Liver (tissue), 9 donors: Measurements from ENCODE around the gene IL18RAP. TPM values are rescaled to one million over a fixed set of nuclear protein-coding genes. Genes with fewer than 3 reads are reported as not detected.

Experiments
- DNase-seq: peaks from one replicate; pipeline ENCODE4 v3.0.0-alpha.2; 2017; ENCODE audit warnings: low spot score
- H3K27ac ChIP-seq, 2 donors: one replicate each; pipeline ENCODE4 v1.7.0; 2013; ENCODE audit warnings: inconsistent platforms in 2 of 2, low read length in 2 of 2, control low read depth in 1 of 2, low read depth in 1 of 2, mild to moderate bottlenecking in 1 of 2
- H3K27me3 ChIP-seq, 4 donors: one replicate each; pipeline versions ENCODE4 v1.6.1 to v1.7.0; 2013; ENCODE audit warnings: low read length in 3 of 4, inconsistent platforms in 1 of 4, mild to moderate bottlenecking in 1 of 4, moderate library complexity in 1 of 4; ENCODE audit not compliant: control insufficient read depth in 4 of 4, insufficient read depth in 4 of 4
- H3K36me3 ChIP-seq, 4 donors: one replicate each; pipeline versions ENCODE4 v1.6.1 to v1.7.0; 2013; ENCODE audit warnings: low read length in 3 of 4, mild to moderate bottlenecking in 3 of 4, low read depth in 1 of 4, moderate library complexity in 1 of 4; ENCODE audit not compliant: control insufficient read depth in 4 of 4, insufficient read depth in 3 of 4
- H3K4me1 ChIP-seq, 4 donors: one replicate each; pipeline versions ENCODE4 v1.6.1 to v1.7.0; 2013; ENCODE audit warnings: low read length in 3 of 4, mild to moderate bottlenecking in 3 of 4, moderate library complexity in 1 of 4; ENCODE audit not compliant: control insufficient read depth in 4 of 4, insufficient read depth in 4 of 4
- H3K4me3 ChIP-seq, 3 donors: one replicate each; pipeline versions ENCODE4 v1.6.1 to v1.7.0; 2013; ENCODE audit warnings: low read length in 3 of 3, control low read depth in 1 of 3, low read depth in 1 of 3, mild to moderate bottlenecking in 1 of 3
- H3K9ac ChIP-seq, 2 donors: one replicate each; pipeline ENCODE4 v1.7.0; 2013; ENCODE audit warnings: low read length in 2 of 2, mild to moderate bottlenecking in 2 of 2, moderate library complexity in 2 of 2, control low read depth in 1 of 2, low read depth in 1 of 2
- H3K9me3 ChIP-seq, 4 donors: one replicate each; pipeline versions ENCODE4 v1.6.1 to v1.7.0; 2013; ENCODE audit warnings: low read length in 3 of 4; ENCODE audit not compliant: control insufficient read depth in 4 of 4
- CTCF ChIP-seq: fragments of 150-350 bp; IDR thresholded peaks from 2 replicates; pipeline ENCODE4 v1.5.1; 2017; ENCODE audit warnings: improper control_type of control experiment, low read depth, low read length; ENCODE audit not compliant: missing input control
- EGR1 ChIP-seq, 2 donors: IDR thresholded peaks; 2 replicates each; pipeline ENCODE4 v1.6.1; 2016 to 2018; ENCODE audit warnings: antibody characterized with exemption in 2 of 2, low read depth in 2 of 2
- FOXA1 ChIP-seq: IDR thresholded peaks from 2 replicates; pipeline ENCODE4 v1.6.1; 2016; ENCODE audit warnings: antibody characterized with exemption
- FOXA2 ChIP-seq: IDR thresholded peaks from 2 replicates; pipeline ENCODE4 v1.6.1; 2016; ENCODE audit warnings: antibody characterized with exemption
- GABPA ChIP-seq, 2 donors: IDR thresholded peaks in 1 of 2; conservative IDR thresholded peaks in 1 of 2; 2 replicates each; pipeline ENCODE4 v1.6.1; 2016; ENCODE audit warnings: antibody characterized with exemption in 2 of 2, mild to moderate bottlenecking in 1 of 2, moderate library complexity in 1 of 2
- HNF4A ChIP-seq, 2 donors: conservative IDR thresholded peaks; 2 replicates each; pipeline ENCODE4 v1.6.1; 2016; ENCODE audit warnings: antibody characterized with exemption in 2 of 2, mild to moderate bottlenecking in 2 of 2
- JUND ChIP-seq, 2 donors: IDR thresholded peaks; 2 replicates each; pipeline ENCODE4 v1.6.1; 2016; ENCODE audit warnings: antibody characterized with exemption in 2 of 2
- RAD21 ChIP-seq, 2 donors: IDR thresholded peaks; 2 replicates each; pipeline ENCODE4 v1.6.1; 2016; ENCODE audit warnings: antibody characterized with exemption in 2 of 2, mild to moderate bottlenecking in 2 of 2
- RXRA ChIP-seq, 2 donors: IDR thresholded peaks; 2 replicates each; pipeline ENCODE4 v1.6.1; 2017 to 2018; ENCODE audit warnings: antibody characterized with exemption in 2 of 2, mild to moderate bottlenecking in 1 of 2
- SP1 ChIP-seq: IDR thresholded peaks from 2 replicates; pipeline ENCODE4 v1.6.1; 2018; ENCODE audit warnings: antibody characterized with exemption, mild to moderate bottlenecking
- TAF1 ChIP-seq: conservative IDR thresholded peaks from 2 replicates; pipeline ENCODE4 v1.6.1; 2016; ENCODE audit warnings: antibody characterized with exemption, mild to moderate bottlenecking
- WGBS: extraction: QIAGEN DNeasy Blood & Tissue Kit; methylation state at CpG from one replicate; pipeline ENCODE4 v1.1.7; 2013; 5-methylcytosine and 5-hydroxymethylcytosine counted together
- polyA plus RNA-seq, 2 donors: library from polyadenylated mRNA; stranded (reverse) in 1 of 2; unstranded in 1 of 2; fragments of 200-250 nt in 1 of 2; fragments of >200 nt in 1 of 2; fragmentation: Nextera tagmentation in 1 of 2; extraction: Ambion mirVana in 1 of 2; gene quantifications; one replicate each; pipeline versions ENCODE4 v1.2.1 to v1.2.3, GENCODE V29; 2013 to 2015
- total RNA-seq, 2 donors: library from RNA; depleted of rRNA; stranded (reverse); fragments of >200 nt; gene quantifications; one replicate each; pipeline ENCODE4 v1.2.3, GENCODE V29; 2014
- TF ChIP-seq, protein P1 (sequence below): IDR thresholded peaks from 2 replicates; pipeline ENCODE4 v1.6.1; 2016; ENCODE audit warnings: antibody characterized with exemption
- TF ChIP-seq, protein P2 (sequence below): IDR thresholded peaks from 2 replicates; pipeline ENCODE4 v1.6.1; 2016; ENCODE audit warnings: antibody characterized with exemption
- TF ChIP-seq, protein P3 (sequence below): IDR thresholded peaks from 2 replicates; pipeline ENCODE4 v1.6.1; 2016; ENCODE audit warnings: antibody characterized with exemption, mild to moderate bottlenecking
- donor health status: healthy.
- donor health status: healthy.
- donor health status: healthy.
- donor health status: healthy.
- donor health status: healthy.

IL18RAP gene
- total and polyA plus RNA-seq, 4 donors = 0.14 to 7.3 (median 1.4) TPM

- no peak within 1 kb of the TSS for H3K9ac ChIP-seq
- no peaks in the 10 kb centered on the region for H3K36me3 ChIP-seq
- H3K27me3 ChIP-seq = peaks cover 0 to 4% (median 0%) of the 10 kb centered on the region in 4 donors
- no peak within 1 kb of the TSS for H3K4me3 ChIP-seq
- peak; percentile 38 for DNase-seq
- H3K4me1 ChIP-seq = no peaks in the 10 kb centered on the region
- TF ChIP-seq JUND (IDR thresholded peaks at IDR 0.05) (no peak), HNF4A (conservative IDR thresholded peaks at IDR 0.05) (no peak), RAD21 (IDR thresholded peaks at IDR 0.05) (peak; percentile 86 to 90), CTCF (peak; percentile 84), FOXA1 (no peak)
- WGBS = 3% methylated on average over 3 of the region's 3 CpGs
- no peak within 1 kb of the TSS for H3K27ac ChIP-seq
- H3K9me3 ChIP-seq = peaks cover 0 to 7% (median 0%) of the 10 kb centered on the region in 4 donors
Measured at GRCh38 chr2:102473020-102473419, 50.1 kb downstream of the IL18RAP start, which contains the start of gene SLC9A4. Gene SLC9A4, plus strand, starts transcription at chr2:102473226. Its CDS starts 534 bp downstream, at chr2:102473760.

DNA sequence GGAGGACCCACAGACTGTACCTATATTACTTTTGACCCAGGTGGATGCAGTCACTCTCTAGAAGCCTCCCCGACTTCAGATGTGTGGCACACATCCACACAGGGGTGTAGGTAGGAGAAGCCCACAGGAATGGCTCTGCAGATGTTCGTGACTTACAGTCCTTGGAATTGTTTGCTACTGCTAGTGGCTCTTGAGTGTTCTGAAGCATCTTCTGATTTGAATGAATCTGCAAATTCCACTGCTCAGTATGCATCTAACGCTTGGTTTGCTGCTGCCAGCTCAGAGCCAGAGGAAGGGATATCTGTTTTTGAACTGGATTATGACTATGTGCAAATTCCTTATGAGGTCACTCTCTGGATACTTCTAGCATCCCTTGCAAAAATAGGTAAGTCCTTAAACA lies 50.7 kb downstream of the IL18RAP start:
- no peak overlapping the region for H3K27ac ChIP-seq
- WGBS = 83% methylated on average over 3 of the region's 3 CpGs

More for the DNA sequence above, 50.7 kb downstream of the IL18RAP start:
- peaks cover 0 to 6% (median 0%) of the 10 kb centered on the region in 4 donors for H3K27me3 ChIP-seq
- peaks cover 0 to 7% (median 0%) of the 10 kb centered on the region in 4 donors for H3K9me3 ChIP-seq
- H3K4me3 ChIP-seq = no peak overlapping the region
- H3K9ac ChIP-seq = no peak overlapping the region
- H3K4me1 ChIP-seq = no peaks in the 10 kb centered on the region
- no peak for DNase-seq
- no peaks in the 10 kb centered on the region for H3K36me3 ChIP-seq
- TF ChIP-seq, protein P1, sequence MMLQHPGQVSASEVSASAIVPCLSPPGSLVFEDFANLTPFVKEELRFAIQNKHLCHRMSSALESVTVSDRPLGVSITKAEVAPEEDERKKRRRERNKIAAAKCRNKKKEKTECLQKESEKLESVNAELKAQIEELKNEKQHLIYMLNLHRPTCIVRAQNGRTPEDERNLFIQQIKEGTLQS = no peak
- TF ChIP-seq SP1 = no peak
- no peak for TF ChIP-seq FOXA2
- TF ChIP-seq EGR1 (IDR thresholded peaks at IDR 0.05; ENCODE audit: low read depth in 2 of 2) = no peak
- TF ChIP-seq, protein P2, sequence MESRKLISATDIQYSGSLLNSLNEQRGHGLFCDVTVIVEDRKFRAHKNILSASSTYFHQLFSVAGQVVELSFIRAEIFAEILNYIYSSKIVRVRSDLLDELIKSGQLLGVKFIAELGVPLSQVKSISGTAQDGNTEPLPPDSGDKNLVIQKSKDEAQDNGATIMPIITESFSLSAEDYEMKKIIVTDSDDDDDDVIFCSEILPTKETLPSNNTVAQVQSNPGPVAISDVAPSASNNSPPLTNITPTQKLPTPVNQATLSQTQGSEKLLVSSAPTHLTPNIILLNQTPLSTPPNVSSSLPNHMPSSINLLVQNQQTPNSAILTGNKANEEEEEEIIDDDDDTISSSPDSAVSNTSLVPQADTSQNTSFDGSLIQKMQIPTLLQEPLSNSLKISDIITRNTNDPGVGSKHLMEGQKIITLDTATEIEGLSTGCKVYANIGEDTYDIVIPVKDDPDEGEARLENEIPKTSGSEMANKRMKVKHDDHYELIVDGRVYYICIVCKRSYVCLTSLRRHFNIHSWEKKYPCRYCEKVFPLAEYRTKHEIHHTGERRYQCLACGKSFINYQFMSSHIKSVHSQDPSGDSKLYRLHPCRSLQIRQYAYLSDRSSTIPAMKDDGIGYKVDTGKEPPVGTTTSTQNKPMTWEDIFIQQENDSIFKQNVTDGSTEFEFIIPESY = no peak
- TF ChIP-seq, protein P3, sequence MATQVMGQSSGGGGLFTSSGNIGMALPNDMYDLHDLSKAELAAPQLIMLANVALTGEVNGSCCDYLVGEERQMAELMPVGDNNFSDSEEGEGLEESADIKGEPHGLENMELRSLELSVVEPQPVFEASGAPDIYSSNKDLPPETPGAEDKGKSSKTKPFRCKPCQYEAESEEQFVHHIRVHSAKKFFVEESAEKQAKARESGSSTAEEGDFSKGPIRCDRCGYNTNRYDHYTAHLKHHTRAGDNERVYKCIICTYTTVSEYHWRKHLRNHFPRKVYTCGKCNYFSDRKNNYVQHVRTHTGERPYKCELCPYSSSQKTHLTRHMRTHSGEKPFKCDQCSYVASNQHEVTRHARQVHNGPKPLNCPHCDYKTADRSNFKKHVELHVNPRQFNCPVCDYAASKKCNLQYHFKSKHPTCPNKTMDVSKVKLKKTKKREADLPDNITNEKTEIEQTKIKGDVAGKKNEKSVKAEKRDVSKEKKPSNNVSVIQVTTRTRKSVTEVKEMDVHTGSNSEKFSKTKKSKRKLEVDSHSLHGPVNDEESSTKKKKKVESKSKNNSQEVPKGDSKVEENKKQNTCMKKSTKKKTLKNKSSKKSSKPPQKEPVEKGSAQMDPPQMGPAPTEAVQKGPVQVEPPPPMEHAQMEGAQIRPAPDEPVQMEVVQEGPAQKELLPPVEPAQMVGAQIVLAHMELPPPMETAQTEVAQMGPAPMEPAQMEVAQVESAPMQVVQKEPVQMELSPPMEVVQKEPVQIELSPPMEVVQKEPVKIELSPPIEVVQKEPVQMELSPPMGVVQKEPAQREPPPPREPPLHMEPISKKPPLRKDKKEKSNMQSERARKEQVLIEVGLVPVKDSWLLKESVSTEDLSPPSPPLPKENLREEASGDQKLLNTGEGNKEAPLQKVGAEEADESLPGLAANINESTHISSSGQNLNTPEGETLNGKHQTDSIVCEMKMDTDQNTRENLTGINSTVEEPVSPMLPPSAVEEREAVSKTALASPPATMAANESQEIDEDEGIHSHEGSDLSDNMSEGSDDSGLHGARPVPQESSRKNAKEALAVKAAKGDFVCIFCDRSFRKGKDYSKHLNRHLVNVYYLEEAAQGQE = no peak
- no peak for TF ChIP-seq RXRA (IDR thresholded peaks at IDR 0.05)
- no peak for TF ChIP-seq RAD21 (IDR thresholded peaks at IDR 0.05)
- no peak for TF ChIP-seq TAF1
- no peak for TF ChIP-seq GABPA (IDR thresholded peaks at IDR 0.05 in 1 of 2, conservative IDR thresholded peaks at IDR 0.05 in 1 of 2)
- TF ChIP-seq FOXA1 = no peak
- TF ChIP-seq CTCF = no peak
